ENCODE data around the gene EFCAB8. TPM values are rescaled to one million over a fixed set of nuclear protein-coding genes. Genes with fewer than 3 reads are reported as not detected.

Gene EFCAB8
- total RNA-seq, 1 donor: not detected

DNA sequence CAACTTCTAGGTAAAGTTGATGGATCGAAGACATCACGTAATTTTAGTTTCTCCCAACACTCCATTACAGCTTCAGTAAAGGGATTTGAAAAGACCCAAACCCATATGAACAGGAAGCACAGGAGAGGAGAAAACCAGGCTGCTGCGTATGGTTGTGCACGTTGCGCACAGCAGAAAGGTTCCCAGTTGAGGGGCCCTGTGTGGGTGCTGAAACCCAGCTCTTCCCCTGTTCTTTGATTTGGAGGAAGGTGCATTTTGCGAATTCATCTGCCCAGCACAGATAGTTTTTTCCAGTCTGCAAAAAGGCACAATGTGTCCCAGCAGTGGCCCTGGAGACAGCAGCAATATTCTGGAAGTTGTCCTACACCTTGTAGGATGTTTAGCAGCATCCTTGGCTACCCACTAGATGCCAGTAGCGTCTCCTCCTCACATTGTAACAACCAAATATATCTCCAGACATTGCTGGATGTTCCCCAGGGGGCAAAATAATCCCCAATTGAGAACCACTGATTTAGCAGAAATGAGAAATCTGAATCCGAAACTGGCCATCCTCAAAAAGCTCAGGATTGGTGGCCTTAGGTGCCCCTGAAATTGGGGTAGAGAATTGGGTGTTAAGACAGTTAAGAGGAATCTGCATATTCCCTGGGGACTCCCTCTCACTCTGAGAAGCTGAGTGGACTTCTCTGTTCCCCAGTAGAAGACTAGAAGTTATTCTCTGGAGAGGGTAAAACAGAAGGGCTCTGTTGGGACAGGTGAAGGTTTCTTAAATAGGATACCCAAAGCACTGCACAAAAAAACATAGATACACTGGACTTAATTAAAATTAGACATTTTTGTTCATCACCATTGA, 133.3 kb downstream of the EFCAB8 start:
- no peak for TF ChIP-seq CTCF (IDR thresholded peaks at IDR 0.05; ENCODE audit: insufficient read depth, low read length)
- H3K4me3 ChIP-seq (ENCODE audit: low read depth, low read length): no peak overlapping the region
- no peak for DNase-seq (ENCODE audit: low read depth)

DNA sequence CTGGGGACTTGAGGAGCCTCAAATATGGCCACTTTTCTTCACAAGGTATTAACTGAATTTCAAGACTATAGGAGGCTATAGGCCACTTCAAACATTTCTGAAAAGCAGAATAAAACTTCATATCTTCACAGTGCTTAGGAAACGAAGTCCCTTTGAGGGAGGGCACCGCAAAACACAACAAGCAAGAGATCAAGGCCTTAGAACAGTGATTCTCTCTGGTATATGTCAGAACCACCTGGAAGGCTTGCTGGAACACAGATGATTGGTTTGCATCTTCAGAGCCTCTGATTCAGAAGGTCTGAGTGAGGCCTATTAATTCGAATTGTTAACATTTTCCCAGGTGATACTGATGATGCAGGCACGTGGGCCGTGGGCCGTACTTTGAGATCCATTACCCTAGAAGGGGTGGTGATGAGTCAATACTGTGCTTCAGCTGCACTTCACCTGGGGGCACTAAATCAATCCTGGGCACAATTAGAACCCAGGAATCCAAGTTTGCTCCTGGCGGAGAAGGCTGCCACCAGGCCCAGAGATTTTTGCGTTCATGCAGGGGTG, 134.8 kb downstream of the EFCAB8 start:
- H3K4me3 ChIP-seq (ENCODE audit: low read depth, low read length): no peak overlapping the region
- no peak for DNase-seq (ENCODE audit: low read depth)
- no peak for TF ChIP-seq CTCF (IDR thresholded peaks at IDR 0.05; ENCODE audit: insufficient read depth, low read length)

DNA sequence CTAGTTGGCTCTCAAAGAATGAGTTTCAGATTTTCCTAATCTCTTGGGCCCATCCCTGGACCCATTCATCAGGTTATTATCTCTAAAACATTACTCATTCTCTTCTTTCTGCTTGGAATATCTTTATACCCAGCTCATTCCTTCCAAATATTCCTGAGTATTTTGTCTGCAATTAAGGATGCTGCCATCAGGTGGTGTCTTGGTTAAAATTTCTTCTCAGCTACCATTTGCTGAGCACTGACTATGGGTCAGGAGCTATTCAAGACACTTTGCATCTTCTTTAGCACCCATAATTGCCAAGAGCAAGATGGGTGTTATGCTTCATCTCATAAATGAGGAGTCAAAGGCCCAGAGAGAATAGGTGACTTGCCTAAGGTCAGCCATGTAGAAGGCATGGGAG, 137.1 kb downstream of the EFCAB8 start:
- no peak overlapping the region for H3K4me3 ChIP-seq (ENCODE audit: low read depth, low read length)
- no peak for DNase-seq (ENCODE audit: low read depth)
- no peak for TF ChIP-seq CTCF (IDR thresholded peaks at IDR 0.05; ENCODE audit: insufficient read depth, low read length)

DNA sequence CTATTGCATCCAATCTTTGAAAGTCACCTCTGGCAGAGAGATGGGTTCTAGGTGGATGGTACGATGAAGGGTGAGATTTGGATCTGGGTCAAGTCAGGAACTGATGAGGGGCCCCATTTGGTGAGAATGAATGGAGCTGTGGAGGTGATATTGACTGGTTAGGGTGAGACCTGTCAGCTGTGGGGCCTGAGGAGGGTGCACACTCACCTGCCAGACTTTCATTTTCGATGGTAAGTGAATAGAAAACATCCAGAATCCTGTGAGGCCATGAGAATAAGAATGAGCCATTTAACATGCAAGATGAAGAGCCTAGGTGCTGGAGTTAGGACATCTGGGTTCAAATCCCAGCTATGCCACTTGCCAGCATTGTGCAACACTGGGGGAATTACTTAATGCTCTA, 138.7 kb downstream of the EFCAB8 start:
- H3K4me3 ChIP-seq (ENCODE audit: low read depth, low read length): no peak overlapping the region
- no peak for TF ChIP-seq CTCF (IDR thresholded peaks at IDR 0.05; ENCODE audit: insufficient read depth, low read length)
- no peak for DNase-seq (ENCODE audit: low read depth)

DNA sequence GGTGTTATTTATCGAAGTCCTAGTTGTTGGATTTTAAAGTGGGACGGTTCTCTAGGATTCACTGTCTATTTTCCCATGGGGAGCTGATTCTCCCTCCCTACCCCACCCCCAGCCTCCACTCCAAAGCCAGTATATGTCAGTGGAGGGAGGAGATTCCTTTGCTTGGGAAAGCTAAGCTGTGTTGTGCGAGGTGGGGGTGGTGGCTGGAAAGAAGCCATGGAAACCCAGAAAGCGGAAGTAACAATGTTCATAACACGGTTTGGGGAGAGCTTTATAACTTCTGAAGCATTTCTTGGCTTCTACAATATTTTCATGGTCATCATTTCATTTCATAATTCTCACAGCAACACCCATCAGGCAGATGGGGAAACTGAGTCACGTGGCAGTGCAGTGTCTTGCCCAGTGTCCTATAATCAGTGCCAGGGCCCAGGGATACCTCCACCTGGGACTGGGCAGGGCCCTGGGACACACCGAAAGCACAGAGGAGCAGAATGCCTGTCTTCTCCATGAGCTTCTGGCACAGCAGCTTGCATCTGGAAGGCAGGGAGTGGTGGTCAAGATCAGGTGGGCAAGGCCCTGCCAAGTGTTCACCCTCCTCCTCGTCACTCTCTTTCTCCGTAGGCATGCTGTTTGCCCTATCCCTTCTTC, 141.0 kb downstream of the EFCAB8 start:
- no peak for TF ChIP-seq CTCF (IDR thresholded peaks at IDR 0.05; ENCODE audit: insufficient read depth, low read length)
- no peak overlapping the region for H3K4me3 ChIP-seq (ENCODE audit: low read depth, low read length)
- DNase-seq (ENCODE audit: low read depth): no peak

- no peak overlapping the region for H3K4me3 ChIP-seq (ENCODE audit: low read depth, low read length)
- no peak for TF ChIP-seq CTCF (IDR thresholded peaks at IDR 0.05; ENCODE audit: insufficient read depth, low read length)
- no peak for DNase-seq (ENCODE audit: low read depth)
Observed at GRCh38 chr20:33000802-33001466, 142.2 kb downstream of the EFCAB8 start.
